Pancreas (tissue), 10 donors: Measurements from ENCODE around the gene AREG. TPM values are rescaled to one million over a fixed set of nuclear protein-coding genes. Genes with fewer than 3 reads are reported as not detected.

Experiments
- ATAC-seq, 4 donors: fragments of 200-7000 bp; cut with Tn5 transposase; one replicate each; pipeline versions ENCODE4 v1.8.0 to v1.9.1; 2020; ENCODE audit warnings: mild to moderate bottlenecking in 4 of 4, moderate library complexity in 4 of 4
- DNase-seq, 6 donors: peaks; one replicate each; pipeline ENCODE4 v3.0.0-alpha.2; 2020
- FAIRE-seq: peaks from 2 replicates; lab custom pipeline; 2012; peaks lifted over from hg19 to GRCh38; lab: Jason Lieb, UNC
- H3K27ac ChIP-seq, 4 donors: fragments of 200-600 bp; sonication (generic); 1 replicate in 3 of 4; 2 replicates in 1 of 4; pipeline versions ENCODE4 v1.5.0 to v1.8.0; 2020
- H3K27me3 ChIP-seq, 4 donors: fragments of 200-600 bp; one replicate each; pipeline ENCODE4 v1.8.0; 2021
- H3K36me3 ChIP-seq, 3 donors: fragments of 200-600 bp; sonication (generic) in 1 of 3; one replicate each; pipeline versions ENCODE4 v1.5.0 to v1.8.0; 2020 to 2021
- H3K4me1 ChIP-seq, 3 donors: fragments of 200-600 bp; one replicate each; pipeline ENCODE4 v1.8.0; 2021
- H3K4me3 ChIP-seq, 4 donors: fragments of 200-600 bp; sonication (generic) in 2 of 4; one replicate each; pipeline versions ENCODE4 v1.5.0 to v1.8.0; 2020 to 2021
- H3K9me3 ChIP-seq, 4 donors: fragments of 200-600 bp; one replicate each; pipeline ENCODE4 v1.8.0; 2021
- WGBS, 2 donors: extraction: QIAGEN DNeasy Blood & Tissue Kit; methylation state at CpG; one replicate each; pipeline ENCODE4 v1.1.7; 2013; 5-methylcytosine and 5-hydroxymethylcytosine counted together
- intact Hi-C, 3 donors: fragments of 100-400 bp; cut with DNase I; formaldehyde crosslinking; loops; one replicate each; pipeline versions ENCODE4 v1.11.1 to v1.14.2; 2022
- polyA plus RNA-seq, 2 donors: library from polyadenylated mRNA; stranded (reverse); fragments of 200-250 nt; gene quantifications; one replicate each; pipeline ENCODE4 v1.2.3, GENCODE V29; 2013
- total RNA-seq, 6 donors: library from RNA; stranded (reverse); fragmentation: NEBNext Ultra II Directional in 4 of 6; extraction: Animal tissue kit (Norgen Biotek cat#: 25700) in 4 of 6; gene quantifications; one replicate each; pipeline versions ENCODE4 v1.2.1 to v1.2.4, GENCODE V29; 2021 to 2023
- TF ChIP-seq, protein P1 (sequence below), 4 donors: fragments of 200-600 bp; sonication (generic) in 3 of 4; IDR thresholded peaks; one replicate each; pipeline versions ENCODE4 v1.5.0 to v1.8.0; 2021; ENCODE audit warnings: antibody characterized with exemption in 4 of 4
- donor health status: healthy with polysubstance abuse.
- donor health status: DM: no; HTN: no; CAD: no; lungs with moderate emphysema.
- donor health status: DM: no; HTN: no; CAD: no.
- donor health status: control.
- donor health status: control.
- donor health status: Bipolar disorder and iron deficiency.
- donor health status: DM: yes; HTN: yes; CAD: no.
- donor health status: DM: no; HTN: no; CAD: no.
- donor health status: DM: no; HTN: no; CAD: no.
- donor health status: DM: yes; HTN: yes; CAD: no.

AREG gene
- total and polyA plus RNA-seq, 8 donors = 0.12 to 1.4 (median 0.52) TPM

DNA sequence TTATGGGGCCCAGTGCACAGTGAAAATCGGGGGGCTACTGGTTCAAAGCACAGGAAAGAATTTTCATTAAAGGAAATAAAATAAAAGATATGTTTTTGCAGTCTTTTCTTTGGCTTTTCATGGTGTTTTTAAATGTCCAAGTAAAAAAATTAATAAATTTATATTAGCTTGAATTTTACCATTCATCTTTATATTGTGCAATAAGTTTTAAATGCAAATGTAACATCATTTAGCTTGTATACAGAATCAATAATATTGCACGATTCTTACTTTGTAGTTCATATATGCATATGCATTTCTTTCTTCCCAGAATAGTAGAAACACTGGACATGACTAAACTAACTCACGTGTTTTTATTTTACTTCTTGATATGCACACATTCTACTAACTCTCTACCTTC, 31.0 kb downstream of the AREG start:
- TF ChIP-seq, protein P1, sequence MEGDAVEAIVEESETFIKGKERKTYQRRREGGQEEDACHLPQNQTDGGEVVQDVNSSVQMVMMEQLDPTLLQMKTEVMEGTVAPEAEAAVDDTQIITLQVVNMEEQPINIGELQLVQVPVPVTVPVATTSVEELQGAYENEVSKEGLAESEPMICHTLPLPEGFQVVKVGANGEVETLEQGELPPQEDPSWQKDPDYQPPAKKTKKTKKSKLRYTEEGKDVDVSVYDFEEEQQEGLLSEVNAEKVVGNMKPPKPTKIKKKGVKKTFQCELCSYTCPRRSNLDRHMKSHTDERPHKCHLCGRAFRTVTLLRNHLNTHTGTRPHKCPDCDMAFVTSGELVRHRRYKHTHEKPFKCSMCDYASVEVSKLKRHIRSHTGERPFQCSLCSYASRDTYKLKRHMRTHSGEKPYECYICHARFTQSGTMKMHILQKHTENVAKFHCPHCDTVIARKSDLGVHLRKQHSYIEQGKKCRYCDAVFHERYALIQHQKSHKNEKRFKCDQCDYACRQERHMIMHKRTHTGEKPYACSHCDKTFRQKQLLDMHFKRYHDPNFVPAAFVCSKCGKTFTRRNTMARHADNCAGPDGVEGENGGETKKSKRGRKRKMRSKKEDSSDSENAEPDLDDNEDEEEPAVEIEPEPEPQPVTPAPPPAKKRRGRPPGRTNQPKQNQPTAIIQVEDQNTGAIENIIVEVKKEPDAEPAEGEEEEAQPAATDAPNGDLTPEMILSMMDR (IDR thresholded peaks at IDR 0.05) = no peak
- Histone ChIP-seq H3K27me3 (peaks cover 0 to 14% (median 1%) of the 10 kb centered on the region in 4 donors), H3K4me1 (peaks cover 0 to 27% (median 12%) of the 10 kb centered on the region in 3 donors), H3K9me3 (no peaks in the 10 kb centered on the region), H3K27ac (no peak overlapping the region), H3K4me3 (no peak overlapping the region), H3K36me3 (no peaks in the 10 kb centered on the region)
- DNase-seq = no peak
- intact Hi-C loops = no loop called here
- WGBS, 2 donors = 55 to 72% methylated on average over 3 of the region's 3 CpGs
- no peak for ATAC-seq
- no peak for FAIRE-seq

- FAIRE-seq = no peak
- peaks cover 0 to 25% (median 2%) of the 10 kb centered on the region in 4 donors for H3K27me3 ChIP-seq
- WGBS, 2 donors = 0 to 17% methylated on average over 1 of the region's 1 CpG
- H3K4me3 ChIP-seq = no peak overlapping the region
- intact Hi-C loops = no loop called here
- no peak overlapping the region for H3K27ac ChIP-seq
- peak in 3 of 4 donors; percentile 34 to 76 (median 72) for ATAC-seq
- no peak for DNase-seq
- TF ChIP-seq, protein P1 (IDR thresholded peaks at IDR 0.05) = no peak
- H3K36me3 ChIP-seq = no peaks in the 10 kb centered on the region
- H3K4me1 ChIP-seq = peaks cover 0 to 18% (median 12%) of the 10 kb centered on the region in 3 donors
- no peaks in the 10 kb centered on the region for H3K9me3 ChIP-seq
Measured at GRCh38 chr4:74479009-74479408, 34.1 kb downstream of the AREG start.

DNA sequence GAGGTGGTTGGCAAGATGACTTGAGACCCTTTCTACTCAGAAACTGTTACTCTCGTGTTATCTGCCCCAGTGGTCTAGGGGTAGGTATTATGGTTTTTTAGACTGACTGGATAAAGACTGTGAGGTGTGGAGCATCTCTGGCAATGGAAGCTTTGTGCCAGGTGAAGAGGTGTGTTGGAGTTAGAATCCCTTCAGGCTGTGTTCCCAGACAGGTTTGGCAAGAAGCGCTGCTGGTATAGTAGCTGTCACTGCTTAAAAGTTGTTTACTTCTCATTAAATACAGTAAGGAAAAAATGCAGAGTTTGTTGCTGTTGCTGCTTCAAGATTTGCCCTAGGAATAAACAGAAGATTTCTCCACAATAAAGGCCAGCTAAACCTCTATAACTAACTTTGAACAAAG, 35.3 kb downstream of the AREG start:
- no peaks in the 10 kb centered on the region for H3K9me3 ChIP-seq
- TF ChIP-seq, protein P1 (IDR thresholded peaks at IDR 0.05) = no peak
- H3K36me3 ChIP-seq = no peaks in the 10 kb centered on the region
- intact Hi-C loops = no loop called here
- H3K27me3 ChIP-seq = peaks cover 0 to 30% (median 2%) of the 10 kb centered on the region in 4 donors
- no peak overlapping the region for H3K4me3 ChIP-seq
- H3K4me1 ChIP-seq = peaks cover 0 to 6% (median 3%) of the 10 kb centered on the region in 3 donors
- 47 to 56% methylated on average over 2 of the region's 2 CpGs for WGBS, 2 donors
- ATAC-seq = no peak
- no peak overlapping the region for H3K27ac ChIP-seq
- no peak for DNase-seq
- no peak for FAIRE-seq

GRCh38 chr4:74481891-74482609, 37.1 kb downstream of the AREG start:
- H3K9me3 ChIP-seq = no peaks in the 10 kb centered on the region
- H3K27ac ChIP-seq = no peak overlapping the region
- 84 to 90% methylated on average over 3 of the region's 3 CpGs for WGBS, 2 donors
- TF ChIP-seq, protein P1 (IDR thresholded peaks at IDR 0.05) = no peak
- ATAC-seq = no peak
- H3K36me3 ChIP-seq = no peaks in the 10 kb centered on the region
- peaks cover 0 to 5% (median 0%) of the 10 kb centered on the region in 3 donors for H3K4me1 ChIP-seq
- intact Hi-C loops = no loop called here
- peaks cover 0 to 28% (median 2%) of the 10 kb centered on the region in 4 donors for H3K27me3 ChIP-seq
- no peak for DNase-seq
- FAIRE-seq = no peak
- H3K4me3 ChIP-seq = no peak overlapping the region
